ENCODE data around the gene LCE3E.

The LCE3E gene

DNA sequence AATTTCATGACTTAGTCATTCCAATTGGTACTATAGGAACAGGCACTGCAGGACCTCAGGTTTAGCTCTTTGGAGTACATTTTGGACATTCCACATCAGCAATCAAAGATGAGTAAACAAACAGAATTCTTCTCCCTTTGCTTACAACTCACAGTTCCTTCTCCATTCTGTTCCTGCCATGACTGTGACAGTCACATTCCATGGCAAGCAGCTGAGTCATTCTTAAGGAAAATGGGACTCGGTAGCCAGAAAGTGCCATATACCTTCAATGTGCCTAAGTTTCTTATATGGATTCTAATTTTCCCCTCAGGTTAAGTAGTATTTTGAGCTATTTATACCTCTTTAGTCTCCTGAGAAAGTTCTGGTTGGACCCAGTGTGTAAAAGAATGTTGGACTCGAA is 26.7 kb downstream of the LCE3E start:
- no peaks in the 10 kb centered on the region for H3K4me1 ChIP-seq (ENCODE audit: insufficient read depth, low read length)
- H3K9me3 ChIP-seq (ENCODE audit: low read length), result no peaks in the 10 kb centered on the region
- no peaks in the 10 kb centered on the region for H3K27me3 ChIP-seq (ENCODE audit: insufficient read depth, low read length)
- no peak overlapping the region for H2AFZ ChIP-seq (ENCODE audit: low read depth, low read length)
- H3K4me3 ChIP-seq (ENCODE audit: low read length), result no peak overlapping the region
- no peaks in the 10 kb centered on the region for H3K36me3 ChIP-seq (ENCODE audit: insufficient read depth, low read length)

DNA sequence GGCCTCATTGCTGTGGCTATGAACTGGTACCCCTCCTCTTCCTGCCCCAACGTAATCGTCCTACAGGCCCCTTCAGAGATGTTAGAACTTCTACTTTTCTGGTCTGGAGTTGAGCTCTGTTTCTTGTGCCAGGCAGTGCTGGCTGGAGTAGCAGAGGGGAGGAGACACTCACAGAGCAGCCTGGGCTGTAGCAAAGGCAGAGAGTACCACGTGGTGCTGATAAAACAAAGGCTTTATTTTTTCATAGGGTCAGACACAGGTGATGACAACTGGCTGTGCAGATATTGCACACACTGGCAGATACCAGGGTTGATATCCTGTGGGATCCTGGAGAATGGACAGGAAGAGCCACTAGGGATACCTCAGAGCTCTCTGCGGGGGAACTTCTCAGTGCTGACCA is 29.1 kb downstream of the LCE3E start:
- H2AFZ ChIP-seq (ENCODE audit: low read depth, low read length), result no peak overlapping the region
- no peaks in the 10 kb centered on the region for H3K9me3 ChIP-seq (ENCODE audit: low read length)
- H3K36me3 ChIP-seq (ENCODE audit: insufficient read depth, low read length), result no peaks in the 10 kb centered on the region
- no peaks in the 10 kb centered on the region for H3K27me3 ChIP-seq (ENCODE audit: insufficient read depth, low read length)
- no peaks in the 10 kb centered on the region for H3K4me1 ChIP-seq (ENCODE audit: insufficient read depth, low read length)
- H3K4me3 ChIP-seq (ENCODE audit: low read length), result no peak overlapping the region

DNA sequence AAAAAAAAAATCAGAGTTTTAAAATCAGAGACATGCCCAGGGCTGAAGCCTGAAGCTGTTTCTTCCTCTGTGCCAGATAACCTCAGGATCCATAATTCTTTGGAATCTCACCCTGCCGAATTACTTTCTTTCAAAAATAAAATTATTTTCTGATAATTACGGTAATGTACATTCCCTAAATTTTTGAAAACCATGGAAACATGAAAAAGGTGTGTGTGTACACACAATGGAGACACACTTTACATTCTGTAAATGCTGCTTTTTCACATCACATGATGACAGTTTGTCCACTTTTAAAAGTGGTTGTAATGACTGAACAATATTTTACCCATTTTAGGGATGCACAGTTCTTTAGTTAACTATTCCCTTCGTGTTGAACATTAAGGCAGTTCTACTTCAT is 30.8 kb downstream of the LCE3E start:
- Histone ChIP-seq H3K27me3 (ENCODE audit: insufficient read depth, low read length) (no peaks in the 10 kb centered on the region), H3K4me1 (ENCODE audit: insufficient read depth, low read length) (no peaks in the 10 kb centered on the region), H3K9me3 (ENCODE audit: low read length) (no peaks in the 10 kb centered on the region), H2AFZ (ENCODE audit: low read depth, low read length) (no peak overlapping the region), H3K4me3 (ENCODE audit: low read length) (no peak overlapping the region), H3K36me3 (ENCODE audit: insufficient read depth, low read length) (no peaks in the 10 kb centered on the region)

DNA sequence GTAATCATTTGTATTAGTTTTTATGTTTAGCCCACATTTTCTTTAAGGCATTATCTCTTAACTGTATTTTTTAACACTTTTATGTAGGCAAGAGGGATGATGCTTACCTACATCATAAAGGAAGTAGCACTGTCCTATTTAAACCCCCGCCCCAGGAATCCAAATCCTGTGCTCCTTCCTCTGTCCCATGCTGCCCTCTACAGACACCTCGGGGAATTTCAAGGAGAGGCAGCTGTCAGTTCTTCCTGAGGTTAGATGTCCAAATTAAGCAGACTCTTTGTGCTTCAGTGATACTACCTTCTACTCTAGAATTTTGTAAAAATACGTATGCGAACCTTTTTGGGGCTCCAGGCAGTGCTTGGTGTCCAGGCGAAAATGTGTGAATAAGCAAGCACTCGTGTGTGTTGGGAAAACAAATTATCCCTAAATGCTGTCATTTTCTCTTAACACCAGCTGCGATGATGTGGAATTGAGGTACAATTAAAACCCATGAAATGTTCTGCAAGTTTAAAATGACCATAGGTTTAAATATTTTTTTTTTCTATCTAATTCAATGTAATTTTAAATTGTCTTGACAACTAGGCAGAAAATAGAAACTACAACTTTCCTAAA is 33.1 kb downstream of the LCE3E start:
- Histone ChIP-seq H2AFZ (ENCODE audit: low read depth, low read length) (no peak overlapping the region), H3K4me1 (ENCODE audit: insufficient read depth, low read length) (no peaks in the 10 kb centered on the region), H3K36me3 (ENCODE audit: insufficient read depth, low read length) (no peaks in the 10 kb centered on the region), H3K27me3 (ENCODE audit: insufficient read depth, low read length) (no peaks in the 10 kb centered on the region), H3K4me3 (ENCODE audit: low read length) (no peak overlapping the region), H3K9me3 (ENCODE audit: low read length) (no peaks in the 10 kb centered on the region)

DNA sequence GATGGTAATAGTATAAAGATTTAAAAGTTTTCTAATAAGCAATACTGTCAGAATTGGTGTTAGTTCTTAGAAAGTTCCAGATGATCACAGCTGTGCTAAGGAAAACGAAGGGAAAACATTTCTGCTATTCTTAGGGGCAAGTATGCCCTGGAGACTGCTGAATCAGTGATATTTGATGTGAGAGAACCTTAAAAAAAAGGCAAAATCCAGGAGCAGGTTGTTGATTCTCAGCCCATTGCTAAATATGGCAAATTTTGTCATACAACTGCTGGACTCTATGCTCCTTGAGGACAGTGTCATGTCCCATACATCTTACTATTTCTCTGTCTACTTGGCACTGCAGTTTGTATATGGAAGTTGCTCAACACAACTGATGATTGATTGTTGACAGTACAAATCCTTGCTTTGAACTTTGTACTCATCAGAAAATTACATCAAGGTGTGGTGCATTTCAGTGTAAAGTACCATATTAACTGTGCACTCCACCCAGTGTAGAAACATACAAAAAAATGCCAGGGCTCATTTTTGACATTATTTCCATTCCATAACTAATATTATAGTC is 41.4 kb downstream of the LCE3E start:
- Histone ChIP-seq H3K4me1 (ENCODE audit: insufficient read depth, low read length) (no peaks in the 10 kb centered on the region), H3K9me3 (ENCODE audit: low read length) (no peaks in the 10 kb centered on the region), H3K27me3 (ENCODE audit: insufficient read depth, low read length) (no peaks in the 10 kb centered on the region), H2AFZ (ENCODE audit: low read depth, low read length) (no peak overlapping the region), H3K36me3 (ENCODE audit: insufficient read depth, low read length) (no peaks in the 10 kb centered on the region), H3K4me3 (ENCODE audit: low read length) (no peak overlapping the region)

DNA sequence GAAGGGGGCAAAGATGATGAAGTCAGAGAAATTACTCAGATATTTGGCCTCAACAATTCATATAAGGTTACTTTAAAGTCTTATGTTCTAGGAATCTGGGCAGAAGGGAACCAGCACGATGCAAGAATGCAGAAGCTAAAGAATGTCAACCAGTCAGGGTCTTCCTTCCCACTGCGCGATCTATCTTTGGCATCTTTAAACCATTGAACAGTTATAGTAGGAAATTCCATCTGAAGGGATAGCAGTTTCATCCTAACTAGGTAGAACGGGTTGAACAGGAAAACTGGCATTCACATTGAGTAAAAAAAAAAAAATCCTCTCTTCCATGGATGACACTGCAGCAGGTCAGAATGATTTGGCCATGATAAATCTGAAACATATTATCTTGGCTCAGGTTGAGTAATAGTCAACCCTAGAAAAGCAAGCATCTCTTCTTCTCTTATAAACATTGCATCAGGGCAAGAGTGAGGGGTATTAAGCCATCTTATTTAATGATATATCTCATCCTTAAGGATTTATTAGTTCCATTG is 46.0 kb downstream of the LCE3E start:
- no peaks in the 10 kb centered on the region for H3K9me3 ChIP-seq (ENCODE audit: low read length)
- no peak overlapping the region for H2AFZ ChIP-seq (ENCODE audit: low read depth, low read length)
- H3K4me3 ChIP-seq (ENCODE audit: low read length), result no peak overlapping the region
- no peaks in the 10 kb centered on the region for H3K36me3 ChIP-seq (ENCODE audit: insufficient read depth, low read length)
- H3K4me1 ChIP-seq (ENCODE audit: insufficient read depth, low read length), result no peaks in the 10 kb centered on the region
- no peaks in the 10 kb centered on the region for H3K27me3 ChIP-seq (ENCODE audit: insufficient read depth, low read length)

DNA sequence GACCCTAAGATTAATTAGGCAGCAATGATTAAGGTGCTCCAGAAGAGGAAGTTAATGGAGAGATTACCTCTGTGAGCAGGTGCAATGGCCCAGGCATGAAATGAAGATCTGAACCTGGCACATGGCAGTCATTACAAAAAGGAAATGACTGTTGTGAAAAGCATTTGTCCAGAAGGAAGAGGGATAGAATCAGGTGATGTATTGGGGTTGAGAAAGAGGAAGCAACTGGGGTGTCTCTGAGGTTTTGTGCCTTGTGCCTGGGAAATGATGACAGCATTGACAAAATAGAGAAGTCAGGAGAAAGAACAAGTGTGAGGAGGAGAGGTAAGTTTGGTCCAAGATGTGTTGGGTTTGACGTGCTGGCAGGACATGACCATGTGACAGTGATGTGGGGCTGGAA is 46.7 kb downstream of the LCE3E start:
- Histone ChIP-seq H3K4me3 (ENCODE audit: low read length) (no peak overlapping the region), H3K9me3 (ENCODE audit: low read length) (no peaks in the 10 kb centered on the region), H3K27me3 (ENCODE audit: insufficient read depth, low read length) (no peaks in the 10 kb centered on the region), H3K4me1 (ENCODE audit: insufficient read depth, low read length) (no peaks in the 10 kb centered on the region), H3K36me3 (ENCODE audit: insufficient read depth, low read length) (no peaks in the 10 kb centered on the region), H2AFZ (ENCODE audit: low read depth, low read length) (no peak overlapping the region)

DNA sequence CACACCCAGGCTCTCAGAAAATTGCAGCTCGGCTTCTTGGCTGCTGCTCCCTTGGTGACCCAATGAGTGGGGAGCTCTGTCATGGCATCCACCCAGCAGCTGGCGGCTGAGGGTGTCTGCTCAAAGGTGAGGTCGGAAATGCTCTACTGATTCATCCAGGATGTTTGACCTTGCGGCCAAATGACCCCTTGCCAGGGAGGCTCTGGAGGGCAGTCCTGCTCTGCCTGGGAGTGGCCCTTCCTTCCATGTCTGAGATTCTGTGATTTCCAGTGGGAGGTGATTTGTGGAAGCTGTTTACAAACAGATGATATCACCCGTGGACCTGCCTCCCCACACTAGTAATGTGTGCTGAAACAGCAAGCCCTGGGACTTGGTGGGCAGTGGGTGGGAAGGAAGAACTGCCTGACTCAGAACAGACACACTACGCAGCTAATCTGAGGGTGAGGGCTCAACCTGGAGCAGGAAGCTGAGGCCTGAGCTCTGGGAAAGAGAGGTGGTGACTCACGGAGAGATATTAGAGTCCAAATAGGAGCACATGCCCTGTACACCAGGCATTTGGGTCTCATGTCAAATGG is 49.3 kb downstream of the LCE3E start:
- Histone ChIP-seq H3K36me3 (ENCODE audit: insufficient read depth, low read length) (no peaks in the 10 kb centered on the region), H2AFZ (ENCODE audit: low read depth, low read length) (no peak overlapping the region), H3K4me3 (ENCODE audit: low read length) (no peak overlapping the region), H3K9me3 (ENCODE audit: low read length) (no peaks in the 10 kb centered on the region), H3K4me1 (ENCODE audit: insufficient read depth, low read length) (no peaks in the 10 kb centered on the region), H3K27me3 (ENCODE audit: insufficient read depth, low read length) (no peaks in the 10 kb centered on the region)

DNA sequence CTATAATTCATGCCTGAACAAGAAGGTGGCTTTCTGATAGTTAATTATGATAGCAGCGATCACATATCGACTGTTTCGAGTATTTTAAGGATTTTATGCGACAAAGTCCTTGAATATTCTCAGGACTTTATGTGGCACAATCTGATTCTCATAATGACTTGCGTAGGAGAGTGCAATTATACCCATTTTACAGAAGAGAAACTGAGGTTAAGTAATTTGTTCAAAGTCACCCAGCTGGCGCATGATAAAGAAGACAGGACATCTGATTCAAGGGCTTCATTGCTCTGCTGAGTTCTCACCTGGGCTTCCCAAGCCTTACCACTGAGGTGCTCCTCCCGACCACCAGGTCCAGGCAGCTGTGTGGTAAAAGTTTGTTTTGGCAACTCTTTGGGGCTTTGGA is 50.5 kb downstream of the LCE3E start:
- no peaks in the 10 kb centered on the region for H3K9me3 ChIP-seq (ENCODE audit: low read length)
- no peaks in the 10 kb centered on the region for H3K36me3 ChIP-seq (ENCODE audit: insufficient read depth, low read length)
- H3K4me1 ChIP-seq (ENCODE audit: insufficient read depth, low read length), result no peaks in the 10 kb centered on the region
- H2AFZ ChIP-seq (ENCODE audit: low read depth, low read length), result no peak overlapping the region
- H3K4me3 ChIP-seq (ENCODE audit: low read length), result no peak overlapping the region
- H3K27me3 ChIP-seq (ENCODE audit: insufficient read depth, low read length), result no peaks in the 10 kb centered on the region

All from neuron (in vitro differentiated cells).